ENCODE results near the gene ZMYND19.

GRCh38 chr9:137544176-137544760 is 46.0 kb downstream of the ZMYND19 start:
- TF ChIP-seq WT1 (tag by site-specific recombination; IDR thresholded peaks at IDR 0.05) (no peak), BCL11A (tag by site-specific recombination; IDR thresholded peaks at IDR 0.05; ENCODE audit: low read depth) (no peak), CTCF (tag by site-specific recombination; IDR thresholded peaks at IDR 0.05) (no peak), ZNF138 (tag by site-specific recombination; IDR thresholded peaks at IDR 0.05; ENCODE audit: borderline replicate concordance) (no peak), ZNF426 (tag by site-specific recombination; IDR thresholded peaks at IDR 0.05) (no peak), ZNF830 (tag by site-specific recombination; IDR thresholded peaks at IDR 0.05; ENCODE audit: low read depth) (no peak), PRDM1 (tag by site-specific recombination; IDR thresholded peaks at IDR 0.05) (no peak), ZNF366 (tag by site-specific recombination; conservative IDR thresholded peaks at IDR 0.05) (no peak), PBX3 (CRISPR knock-in tag; IDR thresholded peaks at IDR 0.05) (no peak), ZBTB49 (tag by site-specific recombination; IDR thresholded peaks at IDR 0.05; ENCODE audit: low read depth) (no peak), ZNF223 (tag by site-specific recombination; IDR thresholded peaks at IDR 0.05) (no peak)

Data from HEK293 (cell line).